ENCODE measurements around the gene RPS19BP1.

DNA sequence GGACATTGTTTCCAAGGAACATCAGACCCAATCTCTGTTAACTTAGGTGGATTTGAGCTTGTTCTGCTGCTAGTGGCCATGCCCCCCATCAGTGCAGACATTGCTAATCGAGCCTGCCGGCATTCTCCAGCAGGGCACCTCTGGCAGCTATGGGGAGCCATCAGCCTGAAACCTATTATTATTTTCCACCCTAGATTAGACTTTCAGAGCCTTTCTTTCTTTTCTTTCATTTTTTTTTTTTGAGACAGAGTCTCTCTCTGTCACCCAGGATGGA, 42.9 kb upstream of the RPS19BP1 start:
- TF ChIP-seq POLR2A (IDR thresholded peaks at IDR 0.05; ENCODE audit: low read depth, low read length) (no peak), POU2F2 (IDR thresholded peaks at IDR 0.05; ENCODE audit: low read depth, low read length) (no peak), SPI1 (IDR thresholded peaks at IDR 0.05; ENCODE audit: low read depth, low read length) (no peak), TAF1 (IDR thresholded peaks at IDR 0.05; ENCODE audit: low read depth, low read length) (no peak), POLR2AphosphoS5 (IDR thresholded peaks at IDR 0.05; ENCODE audit: low read depth, low read length) (no peak)

All from GM12891 (cell line).